ENCODE measurements around the gene CLTCL1.

The CLTCL1 gene

DNA sequence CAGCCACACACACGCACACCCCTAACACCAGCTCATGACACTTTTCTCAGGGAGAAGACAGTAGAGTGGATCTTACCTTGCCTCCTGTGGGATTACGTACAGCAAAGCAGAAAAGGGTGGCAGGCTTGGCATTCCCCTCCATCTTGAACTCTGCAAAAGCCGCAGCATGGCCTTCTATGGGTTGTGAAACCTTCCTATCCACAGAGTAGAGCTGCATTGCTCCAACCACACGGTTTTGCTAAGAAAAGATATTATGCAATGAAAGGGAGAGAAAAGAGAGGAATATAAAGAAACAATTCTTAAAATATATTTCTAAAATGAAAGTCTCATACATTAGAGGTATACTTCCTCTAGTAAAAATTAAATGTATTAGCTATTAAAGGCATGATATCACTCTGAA lies 48.8 kb downstream of the CLTCL1 start:
- no peak for DNase-seq

DNA sequence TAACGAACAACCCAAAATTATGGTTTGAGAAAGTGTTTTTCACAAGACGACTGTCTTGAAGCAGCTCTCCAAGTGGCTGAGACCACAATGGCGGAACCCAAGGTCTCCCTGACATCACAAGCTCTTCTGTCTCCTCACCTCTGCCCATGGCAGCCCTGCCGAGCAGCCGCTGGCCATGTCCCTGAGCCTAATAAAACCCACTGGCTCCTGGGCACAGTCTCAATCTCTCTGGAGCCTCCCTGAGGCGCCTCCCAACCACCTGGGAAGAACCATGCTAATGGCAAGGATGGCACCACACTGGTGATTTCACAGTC lies 50.0 kb downstream of the CLTCL1 start:
- DNase-seq = no peak

DNA sequence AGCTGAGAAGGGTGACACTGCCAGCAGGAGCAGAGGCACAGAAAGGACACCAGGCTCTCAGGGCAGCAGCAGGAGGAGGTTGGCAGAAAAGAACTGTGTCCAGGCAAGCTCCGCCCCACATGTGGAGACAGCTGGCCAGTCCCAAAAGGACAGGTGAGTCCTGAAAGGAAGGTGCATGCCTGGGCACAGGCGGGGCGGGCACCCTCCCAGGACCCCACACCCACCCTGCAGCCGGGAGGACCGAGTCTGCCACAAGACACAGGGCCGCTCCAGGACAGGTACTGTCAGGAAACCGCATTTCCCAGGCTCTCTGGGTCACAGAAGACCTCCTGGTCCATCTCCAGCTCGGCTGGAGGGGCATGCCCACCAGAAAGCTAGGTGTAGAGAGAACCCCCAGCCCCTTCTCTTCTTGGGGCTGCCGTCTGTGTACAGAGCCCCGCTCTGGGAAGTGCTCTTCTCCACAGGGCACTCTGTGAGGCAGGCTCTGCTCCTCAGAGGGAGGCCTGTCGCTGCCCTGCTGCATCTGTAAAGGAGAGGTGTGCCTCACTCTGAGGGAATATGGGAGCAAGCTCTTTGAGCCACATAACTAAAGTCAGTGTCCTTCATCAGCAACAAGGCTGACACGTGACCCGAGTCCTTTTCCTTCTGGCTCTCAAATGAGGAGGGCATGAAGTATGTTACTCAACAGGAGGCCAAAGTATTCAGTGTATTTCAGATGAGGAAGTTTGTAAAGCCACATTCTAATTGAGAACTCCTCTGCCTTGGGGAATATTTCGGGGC lies 50.5 kb downstream of the CLTCL1 start:
- no peak for DNase-seq

DNA sequence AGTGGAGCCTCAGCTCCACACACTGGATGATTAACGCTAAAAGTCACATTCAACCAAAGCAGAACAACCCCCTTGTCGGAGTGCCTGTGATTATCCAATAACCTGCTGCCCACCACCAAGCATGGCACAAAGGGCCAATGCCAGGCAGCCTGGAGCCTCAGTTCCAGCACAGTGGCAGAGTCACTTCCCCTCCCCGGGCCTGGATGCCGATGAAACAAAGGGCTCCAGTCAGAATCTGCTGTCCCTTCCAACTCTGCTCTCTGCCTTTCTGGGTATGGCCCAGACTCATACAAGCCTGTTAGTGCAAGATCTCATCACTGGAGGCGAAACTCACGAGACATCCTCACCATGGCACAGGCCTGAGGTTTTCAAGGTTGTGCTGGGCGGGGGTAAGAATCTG lies 52.1 kb downstream of the CLTCL1 start:
- DNase-seq = no peak

DNA sequence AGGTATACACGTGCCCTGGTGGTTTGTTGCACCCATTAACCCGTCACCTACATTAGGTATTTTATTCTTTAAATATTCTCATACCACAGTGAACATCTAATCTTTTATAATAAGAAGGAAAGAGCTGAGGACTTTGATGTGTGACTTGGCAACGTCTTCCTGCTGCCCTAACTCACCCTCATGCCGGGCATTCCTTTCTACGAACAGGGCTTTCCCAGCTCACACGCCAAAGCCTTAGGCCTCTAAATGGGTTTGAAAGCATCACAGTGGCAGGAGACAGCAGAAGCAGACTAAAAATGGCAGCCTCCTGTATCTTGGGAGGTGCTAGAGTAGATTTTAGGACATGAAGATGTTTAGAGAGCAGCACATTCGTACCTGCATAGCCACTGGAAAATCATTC lies 52.6 kb downstream of the CLTCL1 start:
- no peak for DNase-seq

DNA sequence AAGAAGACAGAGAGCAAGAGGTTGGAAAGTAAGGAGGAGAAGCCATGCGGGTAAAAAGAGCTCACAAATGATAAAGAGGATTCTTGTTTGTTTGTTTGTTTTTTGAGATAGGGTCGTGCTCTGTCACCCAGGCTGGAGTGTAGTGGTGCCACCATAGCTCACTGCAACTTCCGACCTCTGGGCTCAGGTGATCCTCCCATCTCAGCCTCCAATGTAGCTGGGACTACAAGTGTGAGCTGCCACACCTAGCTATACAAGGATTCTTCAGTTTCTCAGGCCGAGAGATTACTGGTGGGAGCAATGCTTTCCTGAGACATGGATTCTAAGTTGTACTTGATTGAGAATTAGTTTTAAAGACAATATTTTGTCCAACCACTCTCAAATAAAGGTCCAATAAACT lies 55.6 kb downstream of the CLTCL1 start:
- DNase-seq = no peak

DNA sequence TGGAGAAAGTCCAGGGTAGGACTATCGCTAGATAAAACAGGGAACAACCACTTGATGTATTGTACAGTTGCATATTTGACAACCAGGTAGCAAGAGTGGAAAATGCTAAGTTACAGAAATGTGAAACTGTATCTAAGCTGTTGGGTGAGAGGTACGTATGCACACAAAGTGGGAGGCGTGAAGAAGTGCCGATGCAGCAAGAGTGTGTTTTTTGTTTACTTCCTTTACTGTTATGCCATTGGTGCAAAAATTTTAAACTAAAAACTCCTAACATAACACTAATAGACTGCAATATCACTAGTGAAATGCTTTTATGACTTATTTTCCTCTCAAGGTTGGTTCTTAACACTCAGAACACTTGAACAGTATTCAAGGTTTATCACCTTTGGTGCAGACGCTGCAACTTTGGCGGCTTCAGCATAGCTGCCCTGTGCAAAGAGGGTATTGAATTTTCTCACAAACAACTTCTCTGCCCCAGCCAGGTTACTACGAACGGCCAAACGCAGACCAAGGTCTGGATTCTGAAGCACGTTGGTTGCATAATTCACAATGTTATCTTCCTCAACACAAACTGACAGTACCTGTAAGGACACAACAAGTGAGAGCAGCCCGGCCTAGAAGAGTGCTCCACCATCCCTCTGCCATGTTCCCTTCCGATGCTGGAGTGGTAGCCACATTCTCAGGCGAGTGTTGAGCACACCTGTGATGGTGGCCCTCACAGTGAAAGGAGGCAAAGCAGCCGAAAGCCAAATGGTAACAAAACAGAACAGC lies 57.2 kb downstream of the CLTCL1 start:
- no peak for DNase-seq

DNA sequence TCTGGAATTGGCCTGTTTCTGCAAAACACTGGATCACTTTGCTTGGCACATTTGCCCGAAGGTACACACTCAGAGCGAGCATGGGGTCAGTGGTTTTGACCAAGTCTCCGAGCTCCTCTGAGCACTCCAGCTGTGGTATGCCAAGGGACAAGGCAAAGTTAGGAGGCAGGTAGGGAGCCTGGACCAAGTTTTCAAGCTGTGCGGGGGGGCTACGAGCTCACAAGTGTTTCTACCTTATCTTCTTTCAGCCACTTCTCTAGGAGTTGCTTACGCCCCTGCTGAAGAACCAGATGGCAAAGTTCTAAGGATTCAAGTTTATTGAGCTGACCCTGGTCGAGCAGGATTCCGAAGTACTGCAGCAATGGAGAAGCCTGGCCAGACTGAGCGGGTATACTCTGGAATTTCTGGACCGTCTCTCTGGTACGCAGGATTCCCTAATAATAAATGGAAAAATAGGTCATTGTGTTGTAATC lies 58.3 kb downstream of the CLTCL1 start:
- DNase-seq = peak; percentile 36

DNA sequence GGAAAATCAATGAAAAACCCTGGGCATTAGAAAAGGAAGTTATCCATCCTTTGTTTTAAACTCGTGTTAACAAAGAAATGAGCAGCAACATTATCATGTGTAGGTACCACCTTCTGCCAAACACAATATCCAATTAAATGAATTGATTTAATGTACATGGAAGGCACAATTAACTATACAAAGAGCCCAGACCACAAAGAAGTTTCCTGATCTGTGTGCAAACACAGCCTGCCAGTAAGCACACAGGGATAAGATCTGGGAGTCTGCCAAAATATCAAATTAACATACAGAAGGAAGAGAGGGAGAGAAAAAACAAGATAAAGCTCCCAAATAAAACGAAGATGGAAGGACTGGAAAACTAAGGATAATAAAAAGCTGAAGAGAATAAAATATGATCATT lies 58.9 kb downstream of the CLTCL1 start:
- DNase-seq = peak; percentile 74

DNA sequence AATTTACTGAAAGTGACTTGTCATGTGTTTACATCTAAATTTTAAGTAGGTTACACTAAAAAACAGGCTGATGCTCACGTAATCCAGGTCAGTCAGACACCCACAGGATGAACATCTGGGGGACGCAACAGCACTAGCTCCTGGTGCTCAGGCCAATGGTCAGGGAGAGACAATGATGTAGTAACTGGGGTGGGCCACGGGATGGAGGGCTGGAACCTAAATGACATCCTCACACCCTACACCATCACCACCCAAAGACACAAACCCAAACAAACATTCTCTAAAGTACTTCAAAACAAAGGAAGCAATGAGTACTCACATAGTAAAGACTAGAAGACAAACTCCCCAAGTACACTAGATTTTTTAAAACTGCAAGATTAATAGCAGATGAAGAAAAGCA lies 59.5 kb downstream of the CLTCL1 start:
- DNase-seq = no peak

DNA sequence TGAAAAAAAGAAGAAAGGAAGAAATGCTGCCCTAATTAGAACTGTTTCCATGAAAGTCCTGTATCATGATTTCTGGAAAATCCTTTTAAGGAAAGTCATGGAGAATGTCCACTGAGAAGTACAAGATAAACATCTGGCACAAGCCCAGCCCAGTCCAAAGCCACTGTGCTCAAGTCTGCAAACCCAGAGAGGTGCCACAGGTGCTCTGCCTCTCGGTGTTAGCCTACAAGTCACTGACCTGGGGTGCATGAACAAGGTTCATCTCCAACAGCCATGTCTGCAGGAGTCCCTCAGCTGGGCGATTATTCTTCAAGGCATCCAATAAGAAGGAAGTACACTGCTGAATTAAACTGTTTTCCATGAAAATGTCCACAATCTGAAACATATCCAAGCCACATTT lies 61.9 kb downstream of the CLTCL1 start:
- no peak for DNase-seq

DNA sequence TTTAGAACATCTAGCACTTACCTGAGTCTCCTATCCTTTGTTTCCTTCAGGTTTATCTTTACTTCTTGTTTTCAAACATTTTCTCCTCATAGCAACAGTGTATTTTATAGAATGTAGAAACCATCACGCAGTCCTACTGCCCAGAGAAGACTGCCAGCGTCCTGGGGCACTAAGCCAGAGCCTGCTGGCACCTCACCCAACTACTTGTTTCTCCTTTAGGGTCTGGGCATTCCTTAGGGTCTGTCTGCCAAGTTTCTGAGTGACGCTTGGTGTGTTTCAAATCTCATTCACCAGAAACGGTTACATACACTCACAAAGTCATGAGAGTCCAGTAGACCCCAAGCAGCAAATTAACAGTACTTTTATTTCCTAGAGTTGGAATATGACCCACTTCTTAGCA lies 63.3 kb downstream of the CLTCL1 start:
- no peak for DNase-seq

DNA sequence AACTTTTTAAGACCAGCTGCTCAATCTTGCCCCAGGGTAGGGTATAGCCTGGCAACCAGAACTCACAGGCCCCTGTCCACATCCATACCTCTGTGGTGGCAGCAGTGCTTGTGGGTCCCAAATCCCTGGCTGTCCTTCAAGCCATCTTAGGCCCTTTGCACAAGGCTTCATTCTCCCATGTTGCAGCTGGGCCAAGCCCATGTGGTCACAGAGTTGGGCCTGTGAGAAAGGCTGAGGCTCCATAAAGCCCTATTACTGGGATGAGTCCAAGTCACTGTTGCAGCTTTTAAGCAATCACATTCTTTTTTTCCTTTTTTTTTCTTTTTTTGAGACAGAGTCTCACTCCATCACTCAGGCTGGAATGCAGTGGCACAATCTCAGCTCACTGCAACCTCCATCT lies 65.1 kb downstream of the CLTCL1 start:
- no peak for DNase-seq

DNA sequence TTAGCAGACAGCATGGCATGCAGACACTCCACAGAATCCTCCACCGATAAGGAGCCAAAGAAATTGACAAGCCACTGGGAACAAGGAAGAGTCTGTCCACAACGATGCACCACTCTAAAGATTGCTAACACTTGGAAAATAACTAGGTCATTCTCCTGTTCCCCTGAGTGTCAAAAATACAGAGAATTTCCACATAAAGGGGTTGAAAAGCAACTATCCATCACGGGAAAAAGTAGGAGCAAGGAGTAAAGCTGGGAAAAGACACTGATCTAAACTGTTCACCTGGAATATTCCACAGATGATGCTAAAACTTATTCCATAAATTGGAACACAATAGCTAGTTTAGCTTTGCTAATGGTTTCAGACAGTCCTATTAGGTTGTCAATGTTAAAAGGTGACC lies 66.0 kb downstream of the CLTCL1 start:
- DNase-seq = no peak

DNA sequence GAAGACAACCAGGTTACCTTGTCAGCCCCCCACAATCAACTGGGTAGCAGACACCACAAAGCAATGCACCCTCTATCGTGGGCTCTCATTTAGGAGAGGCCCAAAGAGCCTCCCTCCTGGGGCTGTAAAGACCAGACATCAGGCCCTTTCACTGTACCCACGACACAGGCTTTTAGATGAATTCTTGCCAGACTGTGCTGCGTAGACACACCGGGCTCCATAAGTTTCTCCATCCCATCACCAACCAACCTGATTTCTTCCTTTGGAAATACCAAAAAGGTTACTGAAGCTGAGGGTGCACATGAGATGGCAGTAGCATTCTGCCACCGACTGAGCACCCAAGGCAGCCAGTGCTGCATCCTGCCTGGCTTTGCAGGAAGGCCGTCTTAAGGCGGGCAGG lies 66.5 kb downstream of the CLTCL1 start:
- DNase-seq = no peak

DNA sequence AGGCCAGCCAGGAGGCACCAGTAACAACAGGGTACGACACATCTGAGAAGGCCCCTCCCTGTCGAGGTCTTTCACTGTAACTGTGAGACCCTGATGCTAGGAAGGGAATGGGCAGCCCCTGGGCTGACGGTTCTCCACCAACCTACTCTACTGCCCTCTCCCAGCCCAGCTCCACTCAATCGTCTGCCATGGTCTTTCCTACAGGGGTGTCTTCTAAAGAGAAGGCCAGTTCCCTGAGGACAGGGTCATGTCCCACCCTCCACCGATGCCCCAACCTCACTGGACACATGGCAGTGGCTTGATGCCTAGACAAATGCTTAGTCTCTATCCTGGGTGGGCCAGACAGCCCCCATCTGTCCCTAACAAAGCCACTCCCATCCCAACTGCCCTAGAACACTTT lies 67.0 kb downstream of the CLTCL1 start:
- DNase-seq = no peak

DNA sequence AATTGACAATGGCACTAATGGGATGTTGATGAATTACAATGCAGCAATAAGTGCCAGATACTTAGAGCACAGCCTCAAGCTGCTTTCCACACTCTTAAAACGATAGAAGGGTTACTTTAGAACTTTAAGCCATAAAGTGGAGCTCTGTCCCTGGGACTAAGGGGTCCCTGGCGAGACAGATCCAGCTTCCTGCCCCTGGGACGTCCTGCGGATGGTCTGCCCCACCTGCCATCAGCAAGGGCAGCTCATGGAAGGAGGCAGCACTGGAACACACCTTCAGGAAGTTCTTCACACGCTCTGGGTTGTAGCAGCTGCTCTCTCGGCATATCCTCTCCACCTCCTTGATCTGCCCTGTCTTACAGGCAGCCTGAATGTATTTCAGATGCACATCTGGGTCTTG lies 67.9 kb downstream of the CLTCL1 start:
- peak; percentile 63 for DNase-seq

DNA sequence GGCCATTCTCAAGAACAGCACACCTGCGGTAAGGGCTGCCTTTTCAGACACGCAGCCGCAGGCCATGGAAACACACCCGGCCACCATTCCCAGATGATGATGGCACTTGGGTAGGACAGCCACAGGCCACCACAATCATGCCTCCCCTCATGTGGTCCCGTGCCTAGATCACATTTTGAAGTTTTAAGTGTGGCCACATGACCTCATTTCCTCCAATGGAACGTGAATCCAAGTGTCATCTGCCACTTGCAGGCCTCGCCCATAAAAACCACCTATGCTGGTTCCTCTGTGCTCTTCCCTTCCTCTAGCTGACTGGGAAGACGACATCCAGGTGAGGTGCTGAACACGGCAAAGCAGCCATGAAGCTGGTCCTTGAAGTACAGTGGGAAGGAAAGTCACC lies 68.4 kb downstream of the CLTCL1 start:
- no peak for DNase-seq

DNA sequence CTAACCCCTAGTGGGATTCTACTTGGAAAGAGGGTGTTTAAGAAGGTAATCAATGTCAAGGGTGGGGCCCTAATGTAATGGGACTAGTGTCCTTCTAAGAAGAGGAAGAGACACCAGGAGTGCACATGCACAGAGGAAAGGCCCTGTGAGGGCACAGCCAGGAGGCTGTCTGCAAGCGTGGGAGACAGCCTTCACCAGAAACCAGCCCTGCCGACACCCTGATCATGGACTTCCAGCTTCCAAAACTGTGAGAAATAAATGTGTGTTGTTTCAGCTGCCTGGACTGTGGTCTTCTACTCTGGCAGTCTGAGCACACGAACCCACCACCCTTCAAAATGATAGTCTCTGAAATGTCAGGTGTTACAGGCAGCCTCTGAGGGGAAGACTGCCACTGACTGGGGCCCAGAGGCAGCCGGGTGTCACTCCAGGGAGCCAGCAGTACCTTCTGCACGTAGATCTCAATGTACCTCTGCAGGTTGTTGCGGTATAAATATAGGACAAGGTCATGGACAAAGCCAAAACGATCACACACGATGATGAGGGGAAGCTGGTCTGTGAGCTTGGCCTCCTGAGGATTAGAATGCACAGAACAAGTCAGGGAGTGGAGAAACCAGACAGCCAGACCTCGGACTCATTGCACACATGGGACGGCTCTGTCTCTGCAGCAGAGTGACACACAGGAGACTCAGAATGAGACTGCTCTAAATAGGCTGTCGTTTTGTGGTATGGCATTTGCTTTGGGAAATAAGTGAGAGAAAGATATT lies 69.1 kb downstream of the CLTCL1 start:
- no peak for DNase-seq

DNA sequence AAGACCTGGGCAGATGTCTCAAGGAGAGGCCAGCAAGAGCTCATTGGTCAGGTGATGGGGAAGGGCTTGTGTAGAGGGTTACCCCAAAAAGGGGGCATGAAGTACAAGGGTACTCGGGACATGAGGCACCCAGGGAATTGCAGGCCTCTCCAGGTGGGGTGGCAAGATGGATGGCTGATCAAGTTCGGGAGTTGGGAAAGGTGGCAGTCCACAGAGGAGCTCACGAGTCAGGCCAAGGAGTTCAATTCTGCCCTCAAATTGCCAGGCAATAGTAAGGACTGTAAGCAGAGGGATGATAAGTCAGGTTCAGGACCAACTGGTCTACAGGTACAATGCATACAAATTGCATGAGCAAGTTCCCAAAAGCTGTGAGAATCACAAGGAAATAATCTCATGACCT lies 70.7 kb downstream of the CLTCL1 start:
- no peak for DNase-seq

DNA sequence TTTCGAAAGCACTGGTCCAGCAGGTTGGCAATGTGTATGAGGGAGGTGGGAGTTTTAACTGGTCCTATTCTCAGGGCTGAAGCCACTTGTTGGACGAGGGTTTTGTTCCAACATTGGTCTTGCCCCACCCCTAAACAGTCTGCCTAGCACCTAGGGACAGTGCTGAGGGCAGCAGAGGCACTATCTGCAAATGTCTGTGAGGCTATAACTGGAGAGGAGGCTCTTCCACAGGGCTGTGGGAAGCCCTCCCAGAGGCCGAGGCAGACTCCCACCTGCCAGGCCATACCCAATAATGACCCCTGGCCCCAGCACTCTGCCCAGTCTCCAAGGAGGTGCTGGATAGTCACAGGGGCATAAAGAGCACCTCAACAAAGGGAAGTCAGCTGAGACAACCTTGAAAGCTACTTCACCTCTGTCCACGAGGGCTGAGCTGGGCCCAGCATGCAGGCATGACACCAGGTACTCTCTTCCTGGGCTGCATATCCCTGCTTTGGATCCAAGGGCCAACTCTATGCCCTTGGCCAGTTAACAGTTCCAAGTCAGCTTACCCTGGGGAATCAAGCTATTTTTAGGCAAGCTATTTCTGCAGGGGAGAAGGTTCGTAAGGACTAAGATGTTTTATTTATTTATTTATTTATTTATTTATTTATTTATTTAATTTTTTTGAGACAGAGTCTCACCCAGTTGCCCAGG lies 72.8 kb downstream of the CLTCL1 start:
- no peak for DNase-seq

DNA sequence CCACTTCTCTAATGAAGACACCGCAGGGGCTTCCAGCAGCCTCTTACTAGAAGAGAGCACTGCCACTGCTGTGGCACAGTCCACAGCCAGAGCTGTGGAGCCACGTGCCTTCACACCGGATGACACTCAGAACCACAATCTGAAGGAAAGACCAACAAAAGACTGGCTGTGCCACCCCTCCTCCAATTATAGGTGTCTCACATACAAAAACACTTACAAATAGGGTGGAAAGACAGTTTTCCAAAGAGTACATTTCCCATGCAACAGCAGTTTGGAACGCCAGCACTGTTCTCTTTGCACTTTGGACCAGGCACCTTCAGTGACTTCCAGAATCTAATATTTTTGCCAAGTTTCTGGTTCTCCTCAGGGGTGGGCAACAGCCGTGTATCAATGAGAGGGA lies 74.9 kb downstream of the CLTCL1 start:
- no peak for DNase-seq

DNA sequence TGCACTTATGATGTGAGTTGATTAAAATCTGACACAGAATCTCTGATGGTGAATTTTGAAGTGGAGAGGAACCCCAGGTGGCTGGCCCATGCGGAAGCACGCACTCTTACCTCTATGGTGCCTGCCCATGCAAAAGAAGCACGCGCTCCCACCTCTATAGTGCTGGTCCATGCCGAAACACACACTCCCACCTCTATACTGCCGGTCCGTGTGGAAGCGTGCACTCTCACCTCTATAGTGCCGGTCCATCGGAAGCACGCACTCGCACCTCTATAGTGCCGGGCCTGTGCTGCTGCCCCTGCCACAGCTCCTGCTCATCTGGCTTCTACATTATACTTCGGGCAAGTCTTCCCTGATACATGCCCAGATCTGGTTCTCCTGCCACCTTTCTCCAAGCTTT lies 76.2 kb downstream of the CLTCL1 start:
- no peak for DNase-seq
